Measurements from ENCODE around the gene EPB42.
"Not testable (repeated sequence)": the region's sequence is repeated elsewhere in the genome, so short reads cannot be mapped to it uniquely, and the experiment has no call there.

Gene EPB42

GRCh38 chr15:43241100-43241499 lies 20.3 kb upstream of the EPB42 start:
- DNase-seq (ENCODE audit: low read depth, low spot score) = no peak

DNA sequence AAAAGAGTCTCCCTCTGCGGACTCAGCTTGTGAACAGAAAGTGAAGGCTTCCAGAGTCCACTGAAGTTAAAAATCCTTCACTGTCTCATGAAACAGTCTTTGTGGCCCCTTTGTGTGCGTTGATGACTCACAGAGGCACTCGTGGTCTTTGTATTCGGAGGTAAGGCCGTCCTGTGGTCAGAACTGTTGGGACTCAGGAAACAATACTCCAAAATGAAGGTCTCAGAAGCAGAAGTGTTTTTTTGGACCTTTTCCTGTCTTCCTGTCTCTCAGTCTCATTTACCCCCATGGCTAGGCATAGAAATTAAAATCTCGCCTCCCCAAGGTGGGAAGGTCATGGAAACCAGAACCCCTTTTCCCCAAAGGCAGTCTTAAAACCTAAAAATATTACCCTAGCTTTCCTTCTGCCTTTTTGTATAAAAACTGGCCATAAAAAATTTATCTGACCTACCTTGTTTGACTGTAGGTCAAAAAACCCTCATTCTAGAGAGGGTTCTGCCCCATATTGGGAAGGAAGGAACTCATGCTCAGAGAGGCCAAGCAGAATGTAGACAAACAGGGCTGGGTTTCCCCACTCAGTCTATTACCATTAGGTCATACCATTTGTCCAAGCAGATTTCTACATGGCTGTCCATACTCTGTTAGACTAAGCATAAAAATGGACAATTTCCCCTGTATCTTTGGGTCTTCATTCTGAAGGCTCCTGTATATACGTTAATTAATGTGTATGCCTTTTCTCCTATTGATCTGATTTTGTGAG lies 19.1 kb upstream of the EPB42 start:
- no peak for DNase-seq (ENCODE audit: low read depth, low spot score)

- no peak for DNase-seq (ENCODE audit: low read depth, low spot score)
Measured at GRCh38 chr15:43238671-43239131, 17.9 kb upstream of the EPB42 start.

DNA sequence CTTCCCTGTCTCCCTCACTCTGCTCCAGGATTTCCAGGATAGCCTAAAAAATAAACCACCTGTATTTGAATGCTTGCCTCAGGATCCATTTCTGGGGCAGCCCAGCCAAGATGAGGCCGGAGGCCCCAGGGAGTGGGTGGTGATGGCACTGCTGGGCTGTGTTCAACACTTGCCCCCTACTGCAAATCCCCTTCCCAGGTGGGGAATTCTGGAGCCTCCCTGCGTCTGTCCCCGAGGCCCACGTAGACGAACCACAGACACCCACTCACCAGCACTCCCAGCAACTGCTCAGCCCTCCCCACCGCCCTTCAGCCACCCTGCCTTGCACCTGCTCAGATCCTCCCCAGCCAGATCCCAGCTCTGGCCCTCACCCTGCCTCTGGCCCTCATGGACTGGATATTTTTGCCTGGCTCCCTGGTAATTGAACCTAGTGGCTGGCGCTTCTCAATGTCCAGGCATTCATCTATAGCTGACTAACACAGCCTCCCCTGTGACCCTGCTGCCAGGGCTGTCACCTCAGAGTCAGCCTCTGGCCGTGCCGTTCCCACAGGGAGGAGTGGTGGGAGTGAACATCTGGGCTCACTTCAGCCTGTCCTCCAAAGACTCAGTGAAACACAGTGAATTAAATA lies 17.1 kb upstream of the EPB42 start:
- no peak for DNase-seq (ENCODE audit: low read depth, low spot score)

DNA sequence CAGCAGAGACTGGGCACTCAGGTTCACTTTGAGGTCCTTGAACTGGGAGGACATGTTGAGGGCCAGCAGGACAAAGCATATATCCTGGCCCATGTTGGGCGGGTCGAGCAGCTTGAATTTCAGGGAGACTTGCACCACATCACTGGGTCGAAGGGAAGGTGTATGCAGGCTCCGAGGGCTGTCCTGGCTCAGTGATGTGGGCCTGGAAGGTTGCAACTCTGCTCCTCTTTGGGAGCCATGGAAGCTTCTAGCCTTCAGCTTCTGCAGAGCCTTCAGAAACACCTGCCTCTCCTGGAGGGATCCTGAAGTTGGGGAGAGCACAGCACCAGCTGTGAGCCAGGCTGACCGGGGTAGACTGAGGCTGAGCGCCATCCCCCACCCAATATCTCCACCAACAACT lies 14.7 kb upstream of the EPB42 start:
- no peak for DNase-seq (ENCODE audit: low read depth, low spot score)

DNA sequence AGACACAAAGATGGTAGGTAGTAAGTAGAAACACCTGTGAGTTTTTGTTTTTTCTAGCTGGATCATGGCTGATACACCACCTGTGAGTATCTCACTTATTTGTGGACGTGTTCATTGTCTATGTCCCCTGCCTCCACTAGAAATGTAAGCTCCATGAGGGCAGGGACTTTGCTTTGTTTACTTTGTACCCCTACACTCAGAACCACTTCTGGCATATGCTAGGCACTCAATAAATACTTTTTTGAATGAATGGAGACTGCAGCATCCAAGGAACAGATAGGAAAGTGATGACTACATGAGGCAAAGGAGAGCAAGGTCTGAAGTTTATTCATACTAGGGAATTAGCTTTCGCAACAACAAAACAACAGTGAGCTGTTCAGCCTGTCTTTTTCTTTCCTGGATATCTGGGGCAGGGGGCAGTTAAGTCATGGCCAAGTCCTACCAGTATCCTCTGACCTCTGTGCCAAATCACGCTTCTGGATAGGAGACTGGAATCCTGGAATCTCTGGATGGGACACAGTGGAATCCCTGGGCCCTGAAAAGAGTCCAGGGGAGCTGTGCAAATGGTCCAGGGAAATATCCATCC lies 11.6 kb upstream of the EPB42 start:
- no peak for DNase-seq (ENCODE audit: low read depth, low spot score)

GRCh38 chr15:43230640-43231115 lies 9.9 kb upstream of the EPB42 start:
- DNase-seq (ENCODE audit: low read depth, low spot score) = peak; percentile 69

DNA sequence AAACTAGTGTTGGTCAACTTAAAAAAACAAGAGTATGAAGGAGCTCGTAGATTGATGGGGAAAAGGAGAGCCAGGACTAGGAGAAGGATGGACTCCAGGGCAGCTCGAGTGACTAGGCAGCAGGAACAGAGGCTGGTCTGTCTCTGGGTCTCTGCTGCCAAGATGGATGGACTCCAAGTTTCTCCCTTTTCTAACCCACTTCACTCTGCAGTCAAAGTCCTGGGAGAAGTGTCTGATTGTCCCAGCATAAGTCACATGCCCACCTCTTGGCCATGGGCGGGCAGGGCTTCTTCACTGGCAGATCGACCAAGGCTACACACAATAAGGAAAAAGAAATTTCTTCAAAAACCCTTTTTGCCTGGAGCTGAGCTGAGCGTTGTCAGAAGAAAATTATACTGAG lies 9.2 kb upstream of the EPB42 start:
- no peak for DNase-seq (ENCODE audit: low read depth, low spot score)

DNA sequence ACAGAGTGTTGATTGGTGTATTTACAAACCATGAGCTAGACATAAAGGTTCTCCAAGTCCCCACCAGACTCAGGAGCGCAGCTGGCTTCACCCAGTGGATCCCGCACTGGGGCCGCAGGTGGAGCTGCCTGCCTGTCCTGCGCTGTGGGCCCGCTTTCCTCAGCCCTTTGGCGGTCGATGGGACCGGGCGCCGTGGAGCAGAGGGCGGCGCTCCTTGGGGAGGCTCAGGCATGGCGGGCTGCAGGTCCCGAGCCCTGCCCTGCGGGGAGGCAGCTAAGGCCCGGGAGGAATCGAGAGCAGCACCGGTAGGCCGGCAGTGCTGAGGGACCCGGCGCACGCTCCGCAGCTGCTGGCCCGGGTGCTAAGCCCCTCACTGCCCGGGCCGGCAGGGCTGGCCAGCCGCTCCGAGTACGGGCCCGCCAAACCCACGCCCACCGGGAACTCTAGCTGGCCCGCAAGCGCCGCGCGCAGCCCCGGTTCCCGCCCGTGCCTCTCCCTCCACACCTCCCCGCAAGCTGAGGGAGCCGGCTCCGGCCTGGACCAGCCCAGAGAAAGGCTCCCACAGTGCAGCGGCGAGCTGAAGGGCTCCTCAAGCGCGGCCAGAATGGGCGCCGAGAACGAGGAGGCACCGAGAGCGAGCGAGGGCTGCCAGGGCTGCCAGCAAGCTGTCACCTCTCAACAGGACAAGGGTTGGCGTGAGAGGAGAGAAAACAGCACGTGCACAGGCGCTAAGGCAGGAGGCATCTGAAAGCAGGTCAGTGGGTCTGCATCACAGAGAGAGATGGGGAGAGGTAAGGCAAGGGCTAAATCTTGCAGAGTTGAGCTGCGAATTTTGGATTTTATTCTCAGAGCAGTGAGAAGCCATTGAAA lies 5.9 kb upstream of the EPB42 start:
- no peak for DNase-seq (ENCODE audit: low read depth, low spot score)

GRCh38 chr15:43225950-43226255 lies 5.1 kb upstream of the EPB42 start:
- DNase-seq (ENCODE audit: low read depth, low spot score) = not testable (repeated sequence)

DNA sequence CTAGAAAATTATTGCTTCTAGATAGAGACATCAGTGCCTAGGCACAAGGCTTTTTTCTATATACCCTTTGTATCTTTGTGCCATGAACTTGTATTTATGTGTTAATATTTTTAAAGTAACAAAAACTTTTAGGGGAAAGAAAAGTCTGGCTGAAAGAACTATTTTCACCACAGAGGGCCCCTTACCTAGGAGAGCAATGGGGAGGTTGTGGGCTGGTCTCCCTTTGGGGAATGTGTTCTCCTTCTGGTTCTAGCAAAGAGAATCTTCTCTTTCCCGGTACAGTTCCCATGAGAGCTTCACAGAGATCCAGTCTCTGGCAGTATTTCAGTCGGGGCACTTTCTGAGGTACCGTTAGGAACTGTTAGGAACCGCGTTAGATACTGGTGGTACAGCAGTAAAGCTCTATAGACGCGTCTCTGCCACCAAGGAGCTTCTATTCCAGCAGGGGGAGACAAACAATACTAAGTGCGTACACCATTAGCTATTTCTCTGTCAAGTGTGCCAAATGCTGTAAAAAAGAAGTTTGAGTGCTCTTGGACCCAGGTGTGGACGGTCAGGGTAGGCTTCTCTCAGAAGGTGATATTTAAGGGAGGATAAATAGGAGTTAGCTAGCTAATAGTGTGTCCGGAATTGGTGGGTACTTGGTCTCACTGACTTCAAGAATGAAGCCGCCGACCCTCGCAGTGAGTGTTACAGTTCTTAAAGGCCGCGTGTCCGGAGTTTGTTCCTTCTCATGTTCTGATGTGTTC lies 4.6 kb upstream of the EPB42 start:
- peak; percentile 44 for DNase-seq (ENCODE audit: low read depth, low spot score)

DNA sequence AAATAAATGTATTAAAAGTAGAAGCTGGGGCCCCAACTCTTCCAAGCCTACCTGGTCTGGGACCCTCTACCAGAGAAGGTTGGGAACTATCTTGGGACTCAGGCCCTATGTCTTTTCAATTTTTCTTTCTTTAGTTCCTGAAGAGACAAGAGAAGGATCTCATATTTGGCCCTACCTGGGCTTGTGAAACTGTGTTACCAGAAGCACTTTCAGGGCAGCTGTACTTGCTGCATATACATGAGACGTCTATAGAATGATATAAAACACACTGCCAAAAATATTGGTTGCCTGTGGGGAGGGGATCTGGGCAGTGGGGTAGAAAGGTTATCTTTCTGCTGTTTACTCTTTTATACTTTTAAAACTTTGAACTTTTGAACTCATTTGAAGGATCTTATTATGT lies 604 bp upstream of the EPB42 start:
- no peak for DNase-seq (ENCODE audit: low read depth, low spot score)

DNA sequence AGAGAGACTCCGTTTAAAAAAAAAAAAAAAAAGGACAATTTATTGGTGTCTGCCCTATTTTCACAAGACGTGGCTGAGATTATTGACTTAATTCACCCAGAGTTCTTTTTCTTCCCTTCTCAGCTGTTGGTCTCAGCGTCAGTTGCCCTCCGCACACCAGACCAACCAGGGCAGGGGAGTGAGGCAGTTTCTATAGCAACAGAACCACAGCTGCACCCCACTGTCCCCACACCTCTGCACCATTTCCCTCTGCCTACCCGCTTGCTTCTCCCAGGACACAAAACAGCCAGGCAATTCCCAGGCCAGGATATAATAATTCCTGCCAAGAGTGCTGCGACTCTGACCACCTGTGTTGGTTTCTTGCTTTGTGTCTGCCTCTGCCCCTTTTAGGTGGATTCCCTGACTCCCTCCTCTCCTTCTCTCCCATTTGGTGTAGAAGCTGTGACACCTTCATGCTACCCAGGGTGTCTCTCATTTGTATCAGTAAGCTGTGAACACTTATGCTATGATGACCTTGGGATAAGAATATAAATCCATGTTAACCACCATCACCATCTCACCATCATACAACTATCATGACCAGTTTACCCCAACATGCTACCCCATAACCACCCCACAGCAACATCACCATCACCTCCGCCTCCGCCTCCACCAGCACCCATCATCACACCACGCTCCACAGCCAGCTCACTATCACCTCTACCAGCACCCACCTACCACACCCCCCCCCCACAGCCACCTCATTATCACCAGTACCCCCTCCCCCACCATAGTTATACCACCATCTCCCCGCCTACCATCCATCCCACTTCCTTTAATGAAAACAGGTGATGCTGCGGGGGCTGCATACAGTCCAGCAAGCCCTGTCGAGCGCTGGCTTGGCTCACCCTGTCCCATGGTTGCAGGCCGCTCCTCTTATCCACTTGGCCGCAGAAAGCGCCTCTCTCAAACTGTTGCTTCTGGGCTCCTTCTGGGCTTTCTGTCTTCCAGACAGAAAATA lies 589 bp downstream of the EPB42 start:
- DNase-seq (ENCODE audit: low read depth, low spot score) = no peak

DNA sequence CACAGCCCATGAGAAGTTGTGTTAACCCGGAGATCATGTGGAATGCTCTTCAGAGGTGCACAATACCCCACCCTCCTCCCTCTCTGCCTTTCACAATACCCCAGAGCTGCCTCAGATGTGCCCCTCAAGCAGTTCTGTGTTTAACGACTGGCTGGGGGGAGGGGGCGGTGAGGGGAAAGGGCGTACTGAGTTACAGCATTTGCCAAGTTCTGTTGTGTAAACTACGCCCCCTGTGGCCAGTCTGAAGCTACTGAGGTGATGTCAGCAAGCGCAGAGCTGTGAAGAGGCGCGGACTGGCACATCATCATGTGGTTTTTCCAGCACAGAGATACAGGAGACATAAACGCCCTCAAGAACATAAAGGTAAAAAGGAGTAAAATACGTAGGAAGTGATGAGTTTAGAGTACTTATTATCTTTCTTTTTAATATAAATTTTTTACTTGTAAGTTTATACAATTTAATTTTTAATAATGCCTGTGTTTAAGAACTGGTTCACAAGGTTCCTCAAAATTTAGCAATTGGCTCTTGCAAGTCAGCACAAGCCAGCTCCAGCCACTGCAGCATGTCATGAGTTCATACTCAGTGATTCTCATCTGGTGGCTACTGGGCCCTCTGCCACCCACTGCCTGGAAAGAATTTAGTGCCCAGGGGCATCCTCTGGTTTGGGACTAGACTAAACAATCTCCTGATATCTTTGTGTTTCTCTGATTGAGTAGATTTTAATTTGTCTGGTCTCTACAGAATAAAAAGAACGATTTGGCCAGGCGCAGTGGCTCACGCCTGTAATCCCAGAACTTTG lies 1.7 kb downstream of the EPB42 start:
- peak; percentile 58 for DNase-seq (ENCODE audit: low read depth, low spot score)

DNA sequence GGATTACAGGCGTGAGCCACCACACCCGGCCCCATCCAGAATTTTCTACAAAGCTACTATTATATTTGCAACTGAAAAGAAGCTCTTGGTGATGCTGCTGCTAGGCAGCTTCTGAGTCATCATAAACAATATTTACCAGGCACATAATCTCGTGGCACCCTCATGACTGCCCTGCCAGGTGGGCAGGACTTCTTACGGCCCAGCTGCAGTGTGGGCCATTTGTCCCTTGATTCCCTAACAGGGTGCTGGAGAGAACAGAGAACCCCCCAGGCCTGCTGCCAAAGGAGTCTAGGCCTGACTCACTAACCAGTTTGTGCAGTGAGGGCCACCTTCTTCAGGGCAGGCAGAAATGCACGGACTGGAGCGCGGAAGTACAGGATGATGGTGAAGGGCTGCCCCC lies 4.9 kb downstream of the EPB42 start:
- DNase-seq (ENCODE audit: low read depth, low spot score) = no peak

DNA sequence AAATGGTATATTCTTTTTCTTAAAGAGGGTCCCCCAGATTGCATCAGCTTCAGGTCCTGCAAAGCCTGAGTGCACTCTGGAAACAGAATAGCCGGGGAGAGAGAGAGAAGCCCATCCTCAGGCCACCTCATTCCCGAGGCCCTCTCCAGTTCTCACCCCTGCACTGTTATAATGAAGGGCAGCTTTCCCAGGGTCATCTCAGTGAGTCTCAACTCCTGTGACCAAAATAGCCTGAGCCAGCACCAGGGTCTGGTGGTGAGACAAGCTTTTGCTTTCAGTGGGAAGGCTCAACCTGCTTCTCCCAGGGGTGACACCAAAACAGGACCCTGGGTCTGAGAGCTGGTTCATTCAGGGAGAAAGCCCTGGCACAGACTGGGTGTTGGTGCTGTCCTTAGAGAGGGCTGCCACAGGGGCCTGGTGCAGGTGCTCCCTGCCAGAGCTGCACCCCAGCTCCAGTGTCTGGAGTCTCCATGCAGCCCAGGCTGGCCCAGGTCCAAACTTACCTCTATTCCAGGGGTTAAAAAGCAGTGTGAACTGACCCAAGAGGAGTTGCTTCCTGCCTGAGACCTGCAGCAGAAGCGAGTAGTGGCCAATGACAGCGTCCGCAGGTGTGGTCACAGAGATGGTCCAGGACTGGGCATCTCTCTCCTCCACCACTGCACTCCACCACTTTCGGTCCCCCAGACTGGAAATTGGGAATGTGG lies 6.1 kb downstream of the EPB42 start:
- DNase-seq (ENCODE audit: low read depth, low spot score) = no peak

GRCh38 chr15:43214169-43214568 lies 6.6 kb downstream of the EPB42 start:
- DNase-seq (ENCODE audit: low read depth, low spot score) = no peak

GRCh38 chr15:43213466-43213865 lies 7.4 kb downstream of the EPB42 start:
- no peak for DNase-seq (ENCODE audit: low read depth, low spot score)

GRCh38 chr15:43212951-43213350 lies 7.9 kb downstream of the EPB42 start:
- DNase-seq (ENCODE audit: low read depth, low spot score) = no peak
